IPS-20b (cell line): ENCODE data around the gene S100A13.
"Not testable (repeated sequence)": the region's sequence is repeated elsewhere in the genome, so short reads cannot be mapped to it uniquely, and the experiment has no call there.

Experiments
- H3K27ac ChIP-seq: one replicate; pipeline ENCODE4 v1.5.1; 2013; ENCODE audit warnings: low read length
- H3K27me3 ChIP-seq: 2 replicates; pipeline ENCODE4 v1.6.1; 2013; ENCODE audit warnings: mild to moderate bottlenecking, low read length, inconsistent platforms; ENCODE audit not compliant: insufficient read depth
- H3K36me3 ChIP-seq: 2 replicates; pipeline ENCODE4 v1.6.1; 2013; ENCODE audit warnings: low read depth, mild to moderate bottlenecking, inconsistent platforms, low read length, moderate library complexity; ENCODE audit not compliant: insufficient read depth
- H3K4me1 ChIP-seq: 2 replicates; pipeline ENCODE4 v1.6.1; 2013; ENCODE audit warnings: mild to moderate bottlenecking, control low read depth, inconsistent platforms, low read length, moderate library complexity; ENCODE audit not compliant: insufficient read depth
- H3K4me3 ChIP-seq: 2 replicates; pipeline ENCODE4 v1.5.1; 2013; ENCODE audit warnings: mild to moderate bottlenecking, low read length, inconsistent platforms
- H3K9ac ChIP-seq: 2 replicates; pipeline ENCODE4 v1.6.1; 2013; ENCODE audit warnings: low read depth, mild to moderate bottlenecking, inconsistent platforms, low read length, moderate library complexity
- H3K9me3 ChIP-seq: 2 replicates; pipeline ENCODE4 v1.6.1; 2013; ENCODE audit warnings: mild to moderate bottlenecking, low read depth, low read length, inconsistent platforms; ENCODE audit not compliant: insufficient read depth

S100A13 gene

DNA sequence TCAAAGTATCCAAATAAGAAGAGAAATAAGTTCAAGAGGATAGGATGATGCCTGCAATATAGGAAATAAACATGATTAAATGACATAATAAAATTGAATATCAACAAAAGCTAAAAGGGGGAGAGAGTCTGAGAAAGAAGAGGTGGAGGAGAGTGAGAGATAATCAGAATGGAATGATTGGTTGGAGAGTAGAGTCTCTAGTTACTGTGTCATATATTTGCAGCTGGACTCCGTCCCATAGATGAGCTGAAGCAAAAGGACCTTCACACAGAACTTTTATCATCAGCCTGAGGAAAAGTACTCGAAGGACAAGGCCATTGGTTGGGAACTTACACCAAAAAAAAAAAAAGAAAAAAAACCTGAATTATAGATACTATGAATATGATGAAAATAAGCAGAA, 38.8 kb downstream of the S100A13 start:
- Histone ChIP-seq H3K4me1 (no peaks in the 10 kb centered on the region), H3K9me3 (no peaks in the 10 kb centered on the region), H3K4me3 (no peak overlapping the region), H3K9ac (no peak overlapping the region), H3K27ac (no peak overlapping the region), H3K27me3 (no peaks in the 10 kb centered on the region), H3K36me3 (no peaks in the 10 kb centered on the region)

GRCh38 chr1:153588033-153588432, 39.3 kb downstream of the S100A13 start:
- not testable (repeated sequence) for H3K27me3 ChIP-seq, H3K9me3 ChIP-seq, H3K4me3 ChIP-seq

GRCh38 chr1:153587314-153587713, 40.0 kb downstream of the S100A13 start:
- no peak overlapping the region for H3K9ac ChIP-seq
- no peaks in the 10 kb centered on the region for H3K4me1 ChIP-seq
- H3K36me3 ChIP-seq = no peaks in the 10 kb centered on the region
- no peaks in the 10 kb centered on the region for H3K9me3 ChIP-seq
- H3K27me3 ChIP-seq = no peaks in the 10 kb centered on the region
- no peak overlapping the region for H3K27ac ChIP-seq
- H3K4me3 ChIP-seq = no peak overlapping the region

More at GRCh38 chr1:153588033-153588432, 39.3 kb downstream of the S100A13 start:
- H3K9ac ChIP-seq, H3K4me1 ChIP-seq, H3K36me3 ChIP-seq, H3K27ac ChIP-seq: not testable (repeated sequence)

DNA sequence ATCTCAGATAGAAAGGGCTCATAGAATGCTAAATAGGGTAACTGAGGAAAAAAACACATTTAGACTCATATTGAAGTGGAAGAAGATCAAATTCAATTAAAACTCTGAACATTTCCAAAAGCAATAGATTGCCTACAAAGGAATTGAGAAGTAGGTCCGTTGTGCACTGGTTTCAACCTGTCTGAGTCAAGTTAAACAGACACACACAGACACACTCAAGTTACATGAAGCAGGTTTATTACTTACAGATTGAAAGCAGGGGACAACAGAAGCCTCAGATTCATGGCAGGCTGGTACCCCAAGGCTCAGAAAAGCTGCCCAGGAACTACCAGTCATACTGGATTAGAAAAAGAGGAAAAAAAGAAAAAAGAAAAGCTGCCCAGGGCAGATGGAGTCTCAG, 41.0 kb downstream of the S100A13 start:
- H3K9me3 ChIP-seq = no peaks in the 10 kb centered on the region

DNA sequence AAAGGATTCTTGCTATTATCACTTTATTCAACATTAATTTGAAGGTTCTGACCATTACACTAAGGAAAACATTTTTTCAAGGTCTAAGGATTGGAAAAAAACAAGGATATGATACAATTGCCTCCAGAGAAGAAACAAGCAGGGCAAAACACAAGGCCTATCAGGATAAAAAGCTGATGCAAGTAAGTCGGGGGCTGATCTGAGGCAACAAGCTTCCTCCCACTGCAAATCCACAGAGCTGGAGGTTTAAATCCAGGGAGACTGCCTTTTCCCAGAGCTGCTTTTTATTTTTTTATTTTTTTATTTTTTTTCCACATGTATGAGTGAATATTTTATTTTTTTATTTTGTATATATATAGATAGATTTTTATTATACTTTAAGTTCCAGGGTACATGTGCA, 42.3 kb downstream of the S100A13 start:
- Histone ChIP-seq H3K4me1 (no peaks in the 10 kb centered on the region), H3K36me3 (no peaks in the 10 kb centered on the region), H3K27ac (no peak overlapping the region), H3K9me3 (no peaks in the 10 kb centered on the region), H3K27me3 (no peaks in the 10 kb centered on the region), H3K4me3 (no peak overlapping the region), H3K9ac (no peak overlapping the region)

More for the DNA sequence above, 41.0 kb downstream of the S100A13 start:
- H3K9ac ChIP-seq = no peak overlapping the region
- H3K27ac ChIP-seq = no peak overlapping the region
- H3K27me3 ChIP-seq = no peaks in the 10 kb centered on the region
- no peaks in the 10 kb centered on the region for H3K36me3 ChIP-seq
- H3K4me1 ChIP-seq = no peaks in the 10 kb centered on the region
- H3K4me3 ChIP-seq = no peak overlapping the region

DNA sequence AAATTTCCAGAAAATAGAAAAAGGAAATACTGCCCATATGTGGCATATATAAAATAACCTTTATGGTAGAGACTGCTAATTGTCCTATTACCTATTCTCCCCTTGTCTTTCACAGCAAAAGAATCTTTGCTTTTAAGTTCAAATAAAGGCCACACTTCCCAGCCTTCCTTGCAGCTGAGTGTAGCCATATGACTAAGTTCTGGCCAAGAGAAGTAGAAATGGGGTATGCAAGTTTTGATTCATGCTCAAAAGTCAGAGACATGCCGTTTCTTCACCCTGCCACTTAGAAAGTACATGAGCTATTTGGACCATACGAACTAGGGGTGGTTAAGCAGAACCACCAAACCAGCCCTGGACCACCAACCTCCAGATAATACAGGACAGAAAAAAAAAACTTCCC, 43.3 kb downstream of the S100A13 start:
- Histone ChIP-seq H3K9ac (no peak overlapping the region), H3K9me3 (no peaks in the 10 kb centered on the region), H3K27me3 (no peaks in the 10 kb centered on the region), H3K36me3 (no peaks in the 10 kb centered on the region), H3K27ac (no peak overlapping the region), H3K4me1 (peaks cover under 1% of the 10 kb centered on the region; the same call in 1 of the 2 replicates), H3K4me3 (no peak overlapping the region)

GRCh38 chr1:153583514-153583913, 43.8 kb downstream of the S100A13 start:
- not testable (repeated sequence) for H3K9me3 ChIP-seq, H3K36me3 ChIP-seq, H3K27me3 ChIP-seq, H3K4me1 ChIP-seq, H3K27ac ChIP-seq, H3K9ac ChIP-seq, H3K4me3 ChIP-seq

DNA sequence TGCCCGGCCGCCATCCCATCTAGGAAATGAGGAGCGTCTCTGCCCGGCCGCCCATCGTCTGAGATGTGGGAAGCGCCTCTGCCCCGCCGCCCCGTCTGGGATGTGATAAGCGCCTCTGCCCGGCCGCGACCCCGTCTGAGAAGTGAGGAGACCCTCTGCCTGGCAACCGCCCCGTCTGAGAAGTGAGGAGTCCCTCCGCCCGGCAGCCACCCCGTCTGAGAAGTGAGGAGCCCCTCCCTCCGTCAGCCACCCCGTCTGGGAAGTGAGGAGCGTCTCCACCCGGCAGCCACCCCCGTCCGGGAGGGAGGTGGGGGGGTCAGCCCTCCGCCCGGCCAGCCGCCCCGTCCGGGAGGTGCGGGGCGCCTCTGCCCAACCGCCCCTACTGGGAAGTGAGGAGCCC, 44.5 kb downstream of the S100A13 start:
- H3K36me3 ChIP-seq, H3K4me1 ChIP-seq, H3K4me3 ChIP-seq, H3K27ac ChIP-seq, H3K9me3 ChIP-seq, H3K27me3 ChIP-seq, H3K9ac ChIP-seq: not testable (repeated sequence)

- no peak overlapping the region for H3K27ac ChIP-seq
- H3K36me3 ChIP-seq = no peaks in the 10 kb centered on the region
- no peak overlapping the region for H3K9ac ChIP-seq
- H3K4me1 ChIP-seq = peaks cover 6% of the 10 kb centered on the region; the same call in 1 of the 2 replicates
- no peaks in the 10 kb centered on the region for H3K27me3 ChIP-seq
- no peak overlapping the region for H3K4me3 ChIP-seq
- H3K9me3 ChIP-seq = no peaks in the 10 kb centered on the region
These were observed 48.4 kb downstream of the S100A13 start for GRCh38 chr1:153578936-153579335.

- H3K27ac ChIP-seq = no peak overlapping the region
- H3K9me3 ChIP-seq = no peaks in the 10 kb centered on the region
These were observed 48.8 kb downstream of the S100A13 start for GRCh38 chr1:153578490-153578889.

GRCh38 chr1:153577624-153578051, 49.7 kb downstream of the S100A13 start:
- no peak overlapping the region for H3K27ac ChIP-seq
- H3K9me3 ChIP-seq = no peaks in the 10 kb centered on the region
- peaks cover 6% of the 10 kb centered on the region; the same call in 1 of the 2 replicates for H3K4me1 ChIP-seq
- no peak overlapping the region for H3K4me3 ChIP-seq
- H3K36me3 ChIP-seq = no peaks in the 10 kb centered on the region
- no peak overlapping the region for H3K9ac ChIP-seq
- H3K27me3 ChIP-seq = no peaks in the 10 kb centered on the region

More at GRCh38 chr1:153578490-153578889, 48.8 kb downstream of the S100A13 start:
- Histone ChIP-seq H3K36me3 (no peaks in the 10 kb centered on the region), H3K4me3 (no peak overlapping the region), H3K9ac (no peak overlapping the region), H3K4me1 (peaks cover 6% of the 10 kb centered on the region; the same call in 1 of the 2 replicates), H3K27me3 (no peaks in the 10 kb centered on the region)

DNA sequence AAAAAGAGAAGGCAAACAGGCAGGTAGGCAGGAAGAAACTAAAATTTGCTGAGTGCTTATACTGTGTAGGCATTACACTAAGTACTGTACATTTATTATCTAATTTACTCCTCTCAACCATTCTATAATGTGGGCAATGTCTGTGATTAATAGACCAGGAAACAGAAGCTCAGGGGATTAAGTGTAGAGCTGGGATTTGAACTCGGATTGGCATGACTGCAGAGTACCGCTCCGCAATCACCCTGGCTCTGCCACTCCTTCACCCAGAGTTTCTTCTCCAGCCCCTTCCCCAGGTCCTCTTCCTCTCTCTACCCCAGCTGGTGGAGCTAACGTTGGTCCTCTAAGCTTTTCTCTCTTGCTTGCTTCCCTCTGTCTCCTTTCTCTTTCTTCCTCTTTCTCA, 50.2 kb downstream of the S100A13 start:
- no peaks in the 10 kb centered on the region for H3K9me3 ChIP-seq
- H3K27ac ChIP-seq = no peak overlapping the region
- H3K36me3 ChIP-seq = no peaks in the 10 kb centered on the region
- no peaks in the 10 kb centered on the region for H3K27me3 ChIP-seq
- no peak overlapping the region for H3K9ac ChIP-seq
- H3K4me1 ChIP-seq = peaks cover 6% of the 10 kb centered on the region; the same call in 1 of the 2 replicates
- no peak overlapping the region for H3K4me3 ChIP-seq

DNA sequence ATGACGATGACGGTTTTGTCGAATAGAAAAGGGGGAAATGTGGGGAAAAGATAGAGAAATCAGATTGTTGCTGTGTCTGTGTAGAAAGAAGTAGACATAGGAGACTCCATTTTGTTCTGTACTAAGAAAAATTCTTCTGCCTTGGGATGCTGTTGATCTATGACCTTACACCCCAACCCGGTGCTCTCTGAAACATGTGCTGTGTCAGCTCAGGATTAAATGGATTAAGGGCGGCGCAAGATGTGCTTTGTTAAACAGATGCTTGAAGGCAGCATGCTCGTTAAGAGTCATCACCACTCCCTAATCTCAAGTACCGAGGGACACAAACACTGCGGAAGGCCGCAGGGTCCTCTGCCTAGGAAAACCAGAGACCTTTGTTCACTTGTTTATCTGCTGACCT, 51.8 kb downstream of the S100A13 start:
- not testable (repeated sequence) for H3K27ac ChIP-seq, H3K4me1 ChIP-seq, H3K9me3 ChIP-seq, H3K9ac ChIP-seq, H3K27me3 ChIP-seq, H3K36me3 ChIP-seq, H3K4me3 ChIP-seq
